ENCODE measurements around the gene CNKSR2.
"Not testable (repeated sequence)": the region's sequence is repeated elsewhere in the genome, so short reads cannot be mapped to it uniquely, and the experiment has no call there.

The CNKSR2 gene

DNA sequence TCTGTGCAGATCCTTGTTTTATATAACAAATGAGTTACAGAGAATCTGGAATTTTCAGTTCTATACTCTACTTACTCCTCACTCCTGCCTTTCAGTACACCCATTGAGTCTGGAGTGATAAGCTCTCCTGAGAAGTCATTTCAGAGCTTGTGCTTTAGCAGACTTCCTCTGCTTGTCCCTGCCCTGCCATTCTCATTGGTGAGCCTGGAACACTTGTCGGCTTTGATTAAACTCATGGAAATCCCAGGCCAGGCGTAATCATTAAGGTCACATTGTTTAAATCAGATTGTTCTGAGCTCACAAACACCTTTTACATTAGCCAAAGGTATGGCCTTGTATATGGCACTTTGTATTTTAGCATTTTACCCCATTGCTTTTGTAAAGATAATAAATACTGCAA lies 102.7 kb downstream of the CNKSR2 start:
- no peak for TF ChIP-seq CTCF (IDR thresholded peaks at IDR 0.05; ENCODE audit: control insufficient read depth, insufficient read depth, low read depth, low read length, missing control alignments)
- H3K4me3 ChIP-seq (ENCODE audit: control insufficient read depth, low read depth, low read length), result no peak overlapping the region
- DNase-seq (ENCODE audit: low read depth), result no peak

- DNase-seq (ENCODE audit: low read depth), result peak; percentile 18
- TF ChIP-seq CTCF (IDR thresholded peaks at IDR 0.05; ENCODE audit: control insufficient read depth, insufficient read depth, low read depth, low read length, missing control alignments), result peak; percentile 58
Observed at GRCh38 chrX:21479695-21480270, 105.6 kb downstream of the CNKSR2 start.

GRCh38 chrX:21481761-21482160 lies 107.5 kb downstream of the CNKSR2 start:
- TF ChIP-seq CTCF (IDR thresholded peaks at IDR 0.05; ENCODE audit: control insufficient read depth, insufficient read depth, low read depth, low read length, missing control alignments), result no peak
- H3K4me3 ChIP-seq (ENCODE audit: control insufficient read depth, low read depth, low read length), result no peak overlapping the region
- no peak for DNase-seq (ENCODE audit: low read depth)

More at GRCh38 chrX:21479695-21480270, 105.6 kb downstream of the CNKSR2 start:
- H3K4me3 ChIP-seq (ENCODE audit: control insufficient read depth, low read depth, low read length), result no peak overlapping the region

DNA sequence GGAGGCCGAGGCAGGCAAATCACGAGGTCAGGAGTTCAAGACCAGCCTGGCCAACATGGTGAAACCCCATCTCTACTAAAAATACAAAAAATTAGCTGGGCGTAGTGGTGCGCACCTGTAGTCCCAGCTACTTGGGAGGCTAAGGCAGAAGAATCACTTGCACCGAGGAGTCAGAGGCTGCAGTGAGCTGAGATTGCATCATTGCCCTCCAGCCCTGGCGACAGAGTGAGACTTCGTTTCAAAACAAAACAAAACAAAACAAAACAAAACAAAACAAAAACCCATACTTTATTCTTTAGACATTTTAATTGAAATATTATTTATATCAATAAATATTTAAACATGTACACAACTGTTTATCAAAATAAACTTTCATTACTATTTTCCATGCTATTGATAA lies 109.8 kb downstream of the CNKSR2 start:
- not testable (repeated sequence) for H3K4me3 ChIP-seq (ENCODE audit: control insufficient read depth, low read depth, low read length); DNase-seq (ENCODE audit: low read depth)

DNA sequence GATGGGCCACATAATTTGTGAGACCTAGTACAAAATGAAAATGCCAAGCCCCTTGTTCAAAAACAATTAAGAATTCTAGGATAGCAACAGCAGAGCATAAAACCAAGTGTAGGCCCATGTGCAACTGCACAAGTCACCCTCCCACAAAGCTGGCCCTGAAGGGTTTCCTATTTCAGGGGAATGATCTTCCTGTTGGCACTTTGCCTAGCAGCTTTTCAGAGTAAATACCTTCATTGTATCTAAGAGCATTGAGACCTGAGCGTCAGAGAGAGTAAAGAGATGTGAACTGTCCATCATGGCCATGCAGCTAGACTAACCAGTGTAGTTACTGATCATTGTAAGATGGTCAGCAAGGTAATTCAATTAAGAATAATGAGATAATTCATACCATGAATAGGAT lies 113.6 kb downstream of the CNKSR2 start:
- no peak overlapping the region for H3K4me3 ChIP-seq (ENCODE audit: control insufficient read depth, low read depth, low read length)
- no peak for TF ChIP-seq CTCF (IDR thresholded peaks at IDR 0.05; ENCODE audit: control insufficient read depth, insufficient read depth, low read depth, low read length, missing control alignments)
- DNase-seq (ENCODE audit: low read depth), result no peak

GRCh38 chrX:21490341-21490740 lies 116.1 kb downstream of the CNKSR2 start:
- TF ChIP-seq CTCF (IDR thresholded peaks at IDR 0.05; ENCODE audit: control insufficient read depth, insufficient read depth, low read depth, low read length, missing control alignments), result no peak

DNA sequence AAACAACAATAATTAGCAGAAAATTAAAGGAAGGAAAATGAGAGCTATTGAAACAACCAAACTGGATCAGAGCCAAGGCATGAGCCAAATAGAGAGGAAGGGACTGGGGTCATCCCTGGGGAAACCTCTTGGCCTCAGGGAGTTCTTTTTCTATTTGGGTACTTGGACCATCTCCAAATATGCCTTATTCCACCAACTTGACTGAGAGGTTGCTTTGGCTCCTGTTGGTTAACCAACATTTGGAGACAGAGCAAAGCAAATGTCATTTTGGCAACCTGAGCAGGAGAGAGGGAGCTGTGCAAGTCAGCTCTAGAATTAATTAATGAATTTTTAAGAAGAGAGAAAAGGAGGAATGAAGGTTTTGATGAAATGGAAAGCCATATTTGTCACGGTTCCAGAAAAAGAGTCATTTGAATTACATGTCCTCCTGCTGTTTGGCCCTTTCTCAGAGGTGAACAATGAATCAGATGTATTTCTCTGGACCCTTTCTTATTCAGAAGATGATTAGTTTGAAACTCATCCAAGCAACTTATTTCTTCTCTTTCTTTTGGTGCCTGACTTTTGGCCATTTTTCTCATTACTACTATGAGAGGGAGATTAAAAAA lies 119.1 kb downstream of the CNKSR2 start:
- no peak overlapping the region for H3K4me3 ChIP-seq (ENCODE audit: control insufficient read depth, low read depth, low read length)
- no peak for DNase-seq (ENCODE audit: low read depth)
- TF ChIP-seq CTCF (IDR thresholded peaks at IDR 0.05; ENCODE audit: control insufficient read depth, insufficient read depth, low read depth, low read length, missing control alignments), result no peak

More at GRCh38 chrX:21490341-21490740, 116.1 kb downstream of the CNKSR2 start:
- no peak for DNase-seq (ENCODE audit: low read depth)
- H3K4me3 ChIP-seq (ENCODE audit: control insufficient read depth, low read depth, low read length), result no peak overlapping the region
